GM19455 (cell line): ENCODE data around the gene CYTH1.

ENCODE experiments used
- ATAC-seq: cut with Tn5 transposase; IDR thresholded peaks from one replicate; pipeline ENCODE4 v1.9.1; 2021; ENCODE audit not compliant: unreplicated experiment

The CYTH1 gene, protein sequence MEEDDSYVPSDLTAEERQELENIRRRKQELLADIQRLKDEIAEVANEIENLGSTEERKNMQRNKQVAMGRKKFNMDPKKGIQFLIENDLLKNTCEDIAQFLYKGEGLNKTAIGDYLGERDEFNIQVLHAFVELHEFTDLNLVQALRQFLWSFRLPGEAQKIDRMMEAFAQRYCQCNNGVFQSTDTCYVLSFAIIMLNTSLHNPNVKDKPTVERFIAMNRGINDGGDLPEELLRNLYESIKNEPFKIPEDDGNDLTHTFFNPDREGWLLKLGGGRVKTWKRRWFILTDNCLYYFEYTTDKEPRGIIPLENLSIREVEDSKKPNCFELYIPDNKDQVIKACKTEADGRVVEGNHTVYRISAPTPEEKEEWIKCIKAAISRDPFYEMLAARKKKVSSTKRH

DNA sequence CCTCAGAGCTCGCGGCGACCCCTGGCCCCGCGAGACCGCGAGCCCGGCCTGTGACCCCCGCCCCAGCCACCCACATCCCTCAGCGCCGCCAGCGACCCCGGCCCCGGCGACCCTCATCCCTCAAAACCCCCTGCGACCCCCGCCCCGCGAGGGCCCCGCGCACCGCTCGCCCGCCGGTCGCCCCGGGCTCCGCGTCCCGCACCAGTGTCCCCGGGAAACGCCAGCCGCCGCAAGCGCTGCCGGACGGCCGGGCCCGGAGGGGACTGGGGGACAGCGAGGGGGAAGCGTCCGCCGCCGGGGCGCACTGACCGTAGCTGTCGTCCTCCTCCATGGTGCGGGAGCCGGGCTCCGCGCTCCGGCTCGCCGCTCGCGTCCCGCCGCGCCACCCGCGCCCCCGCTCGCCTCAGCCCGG, at the start of gene CYTH1:
Gene CYTH1, minus strand, starts transcription at position 381 of the 412 bp plus-strand sequence. Its CDS starts 50 bp downstream, at position 331.
- no peak for ATAC-seq

DNA sequence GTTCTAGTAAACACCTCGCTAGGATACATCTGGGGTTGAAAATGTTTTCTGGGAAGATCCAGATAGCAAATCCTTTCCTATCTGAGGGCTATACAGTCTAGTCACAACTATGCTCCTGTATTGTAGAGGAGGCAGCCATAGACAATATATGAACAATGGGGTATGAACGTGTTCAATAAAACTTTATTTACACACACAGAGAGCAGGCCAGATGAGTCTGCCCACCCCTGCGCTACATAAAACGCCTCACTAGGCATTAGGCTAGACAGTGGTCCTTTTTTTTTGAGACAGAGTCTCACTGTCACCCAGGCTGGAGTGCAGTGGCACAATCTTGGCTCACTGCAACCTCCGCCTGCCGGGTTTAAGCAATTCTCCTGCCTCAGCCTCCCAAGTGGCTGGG, 47.4 kb upstream of the CYTH1 start:
- ATAC-seq = no peak

DNA sequence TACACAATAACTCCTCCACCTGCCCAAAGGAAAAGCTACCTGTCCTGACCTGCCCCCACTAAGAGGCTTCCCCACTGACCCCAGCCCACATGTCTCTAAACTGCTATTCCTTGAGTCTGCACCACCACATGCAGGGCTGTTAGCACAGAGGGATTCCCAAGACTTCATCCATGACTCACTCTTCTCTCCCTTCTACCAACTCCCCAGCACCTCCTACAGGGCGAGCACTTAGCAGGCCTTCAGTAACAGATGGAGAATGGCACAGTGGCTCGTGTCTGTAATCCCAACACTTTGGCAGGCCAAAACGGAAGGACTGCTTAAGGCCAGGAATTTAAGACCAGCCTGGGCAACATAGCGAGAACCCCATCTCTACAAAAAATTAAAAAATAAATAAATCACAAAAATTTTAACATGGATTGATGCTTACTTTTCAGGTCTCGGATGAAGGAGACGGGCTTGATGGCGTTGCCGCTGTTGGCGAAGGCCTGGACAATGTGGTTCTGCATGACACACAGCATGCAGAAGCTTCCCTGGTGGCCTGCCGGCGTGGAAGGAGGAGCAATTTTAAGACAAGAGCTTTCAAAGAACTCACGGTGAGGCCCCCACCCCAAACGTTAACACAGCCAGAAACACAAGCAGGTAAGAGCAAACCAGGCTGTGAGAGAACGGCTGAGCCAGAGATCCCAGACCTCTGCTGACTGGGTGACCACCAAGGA, 46.6 kb upstream of the CYTH1 start:
- no peak for ATAC-seq

DNA sequence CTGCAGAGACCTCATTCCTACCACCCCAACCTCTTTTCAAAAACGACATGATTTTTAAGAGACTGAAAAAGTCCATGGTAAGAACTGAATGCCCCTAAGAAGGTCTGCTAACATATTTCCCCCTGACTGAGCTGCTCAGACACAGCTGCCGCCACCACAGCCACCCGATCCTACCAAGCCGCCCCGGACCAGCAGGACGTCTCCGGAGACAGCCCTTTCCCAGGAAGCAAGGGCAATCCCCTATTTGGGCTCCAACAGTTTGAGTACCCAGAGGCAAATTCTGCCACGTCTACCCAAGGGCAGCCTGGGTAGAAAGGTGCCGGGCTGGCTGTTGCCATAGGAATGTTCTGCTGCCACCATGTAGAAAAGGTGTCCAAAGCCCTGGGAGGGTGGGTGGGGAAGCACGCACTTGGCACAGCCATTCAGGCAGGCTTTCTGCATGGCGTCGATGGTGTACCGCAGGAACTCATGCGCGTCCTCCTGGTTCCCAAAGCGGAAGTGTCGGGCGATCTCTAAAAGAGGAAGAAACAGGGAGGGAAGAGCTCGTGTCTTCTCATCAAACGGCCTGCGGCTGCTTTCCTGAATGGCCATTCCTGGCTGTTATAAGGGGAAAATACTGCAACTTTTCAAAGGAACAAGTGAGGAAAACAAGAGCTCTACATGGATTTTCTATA, 44.9 kb upstream of the CYTH1 start:
- no peak for ATAC-seq

DNA sequence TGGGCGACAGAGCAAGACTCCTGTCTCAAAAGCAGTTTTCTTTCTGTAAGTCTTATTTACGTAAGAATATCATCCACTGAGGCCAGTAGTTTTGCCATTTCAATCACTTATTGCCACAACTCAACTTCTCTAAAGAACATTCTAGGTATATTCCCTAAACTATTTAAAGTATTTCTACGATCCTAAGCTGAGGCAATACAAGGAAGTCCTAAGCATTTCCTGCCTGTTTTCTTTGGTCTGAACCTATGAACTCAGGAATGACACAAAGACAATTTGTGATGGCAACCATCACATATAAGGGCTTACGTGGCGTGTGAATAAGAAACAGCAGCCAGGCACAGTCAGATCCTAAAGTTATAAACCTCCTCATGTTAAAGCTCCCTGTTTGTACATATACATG, 44.3 kb upstream of the CYTH1 start:
- no peak for ATAC-seq

DNA sequence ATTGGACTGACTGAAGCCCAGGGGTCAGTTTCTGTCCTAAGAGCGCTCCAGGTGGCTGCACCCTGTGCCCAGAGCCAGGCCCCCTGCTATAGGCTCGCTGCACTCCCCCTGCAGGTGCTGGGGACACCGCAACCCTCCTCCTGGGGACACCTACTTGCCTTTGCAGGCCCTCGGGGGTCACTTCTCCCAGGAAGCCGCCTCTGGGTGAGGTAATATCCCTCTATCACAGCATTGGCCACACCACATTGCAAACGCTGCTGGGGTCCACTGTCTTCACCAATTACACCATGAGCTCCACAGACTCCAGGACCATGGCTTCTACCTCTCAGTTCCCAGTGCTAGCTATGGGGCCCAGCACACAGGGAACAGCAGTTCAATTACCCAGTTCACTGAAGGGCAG, 43.6 kb upstream of the CYTH1 start:
- ATAC-seq = no peak

DNA sequence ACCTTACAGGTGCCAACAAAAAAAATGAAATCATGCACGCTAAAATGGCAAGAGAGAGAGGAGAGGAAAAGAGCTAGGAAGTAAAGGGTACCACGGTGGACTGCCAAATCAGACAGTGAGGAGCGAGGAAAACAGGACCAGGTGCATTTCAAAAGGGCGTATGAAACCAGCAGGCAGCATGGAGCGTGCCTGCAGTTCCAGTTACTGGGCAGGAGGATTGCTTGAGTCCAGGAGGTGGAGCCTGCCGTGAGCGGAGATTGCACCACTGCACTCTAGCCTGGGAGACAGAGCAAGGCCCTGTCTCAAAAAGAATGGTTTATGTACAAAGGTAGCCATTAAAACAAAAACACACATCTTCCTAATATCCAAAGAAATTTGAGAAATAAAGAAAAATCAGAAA, 42.2 kb upstream of the CYTH1 start:
- ATAC-seq = no peak

DNA sequence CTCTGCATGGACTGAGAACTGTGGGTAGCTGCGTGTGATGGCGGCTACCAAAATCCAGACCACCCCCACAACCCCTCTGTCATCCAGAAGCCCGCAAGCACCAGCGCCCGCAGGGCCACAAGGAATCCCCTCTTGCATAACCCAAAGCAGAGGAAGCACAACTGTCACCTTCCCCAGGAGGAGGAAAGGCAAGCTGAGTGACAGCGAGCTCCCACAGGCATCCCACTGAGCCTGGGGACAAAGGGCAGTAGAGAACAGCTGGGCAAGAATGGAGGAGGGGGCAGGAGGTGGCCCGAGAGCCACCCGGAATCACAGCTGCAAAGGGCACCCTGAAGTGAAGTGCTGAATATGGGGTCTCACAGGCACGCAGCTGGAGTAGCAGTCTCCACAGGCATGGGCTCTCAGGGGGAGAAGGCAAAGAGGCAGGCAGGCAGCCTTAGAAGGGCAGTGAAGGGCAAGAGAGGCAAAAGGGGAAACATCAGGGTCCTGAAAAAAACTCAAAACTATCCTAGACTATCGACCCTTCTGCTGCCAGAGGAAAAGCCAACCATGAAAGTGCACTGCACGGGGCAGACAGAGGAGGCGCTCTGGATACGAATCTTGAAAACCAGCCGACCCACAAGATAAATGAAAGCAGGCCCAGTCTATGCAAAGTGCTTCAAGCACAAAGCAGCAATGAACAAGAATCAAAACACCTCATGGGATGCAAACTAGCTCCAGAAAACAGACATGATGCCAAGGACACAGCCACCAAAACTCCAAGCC, 41.4 kb upstream of the CYTH1 start:
- ATAC-seq = no peak

DNA sequence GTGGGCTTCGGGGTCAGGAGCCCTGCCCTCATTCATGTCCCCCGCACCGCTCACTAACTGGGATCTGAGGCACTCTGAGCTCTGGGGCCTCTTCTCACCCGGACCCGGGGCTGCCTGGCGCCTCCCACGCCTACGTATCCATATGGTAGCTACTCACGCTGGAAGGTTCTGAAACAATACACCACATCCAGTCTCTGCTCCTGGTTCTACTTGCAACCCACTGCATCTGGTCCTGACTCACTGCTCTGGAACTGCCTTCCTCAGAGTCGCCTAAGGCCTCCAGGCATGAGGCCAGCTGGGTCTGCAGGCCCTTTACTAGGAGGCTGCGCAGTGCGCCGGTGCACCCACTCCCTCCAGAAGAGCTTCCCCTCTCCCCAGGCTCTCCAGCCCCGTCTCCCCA, 40.5 kb upstream of the CYTH1 start:
- ATAC-seq = no peak

DNA sequence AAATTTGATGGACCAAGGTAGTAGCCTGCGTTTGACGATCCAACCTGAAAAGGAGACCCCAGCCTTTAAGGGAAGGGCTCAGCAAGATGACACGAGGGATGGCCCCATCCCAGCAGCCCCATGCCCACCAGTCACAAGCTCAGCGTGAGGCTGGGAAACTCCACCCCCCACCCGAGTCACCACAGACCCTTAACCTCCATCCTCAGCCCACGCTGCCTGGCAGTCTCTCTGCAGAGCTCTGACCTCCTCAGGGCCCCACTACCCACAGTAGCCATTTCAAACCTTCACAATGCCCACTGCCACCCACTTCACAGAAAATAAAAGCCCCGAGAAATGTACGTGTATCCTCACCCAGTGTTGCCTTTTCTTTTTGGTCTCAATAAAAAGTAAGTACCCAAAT, 39.9 kb upstream of the CYTH1 start:
- ATAC-seq = no peak

DNA sequence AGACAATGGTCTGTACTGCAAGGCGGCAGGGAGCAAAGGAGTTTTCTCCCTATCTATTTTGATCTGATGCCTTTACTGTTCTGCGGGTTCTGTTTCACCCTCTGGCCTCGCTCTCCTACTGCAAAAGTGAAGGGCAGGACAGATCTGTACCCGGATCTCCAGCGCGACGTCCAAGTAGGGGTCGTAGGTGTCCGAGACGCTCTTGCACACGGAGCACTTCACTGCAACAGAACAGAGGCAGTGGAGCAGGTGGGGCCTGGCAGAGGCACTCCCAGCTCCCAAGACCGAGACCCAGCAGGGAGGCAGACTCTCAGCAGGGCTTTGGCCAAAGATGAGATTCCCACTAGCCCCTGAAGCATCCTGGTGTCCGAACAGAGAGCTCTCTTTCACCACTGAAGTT, 38.8 kb upstream of the CYTH1 start:
- ATAC-seq = no peak

DNA sequence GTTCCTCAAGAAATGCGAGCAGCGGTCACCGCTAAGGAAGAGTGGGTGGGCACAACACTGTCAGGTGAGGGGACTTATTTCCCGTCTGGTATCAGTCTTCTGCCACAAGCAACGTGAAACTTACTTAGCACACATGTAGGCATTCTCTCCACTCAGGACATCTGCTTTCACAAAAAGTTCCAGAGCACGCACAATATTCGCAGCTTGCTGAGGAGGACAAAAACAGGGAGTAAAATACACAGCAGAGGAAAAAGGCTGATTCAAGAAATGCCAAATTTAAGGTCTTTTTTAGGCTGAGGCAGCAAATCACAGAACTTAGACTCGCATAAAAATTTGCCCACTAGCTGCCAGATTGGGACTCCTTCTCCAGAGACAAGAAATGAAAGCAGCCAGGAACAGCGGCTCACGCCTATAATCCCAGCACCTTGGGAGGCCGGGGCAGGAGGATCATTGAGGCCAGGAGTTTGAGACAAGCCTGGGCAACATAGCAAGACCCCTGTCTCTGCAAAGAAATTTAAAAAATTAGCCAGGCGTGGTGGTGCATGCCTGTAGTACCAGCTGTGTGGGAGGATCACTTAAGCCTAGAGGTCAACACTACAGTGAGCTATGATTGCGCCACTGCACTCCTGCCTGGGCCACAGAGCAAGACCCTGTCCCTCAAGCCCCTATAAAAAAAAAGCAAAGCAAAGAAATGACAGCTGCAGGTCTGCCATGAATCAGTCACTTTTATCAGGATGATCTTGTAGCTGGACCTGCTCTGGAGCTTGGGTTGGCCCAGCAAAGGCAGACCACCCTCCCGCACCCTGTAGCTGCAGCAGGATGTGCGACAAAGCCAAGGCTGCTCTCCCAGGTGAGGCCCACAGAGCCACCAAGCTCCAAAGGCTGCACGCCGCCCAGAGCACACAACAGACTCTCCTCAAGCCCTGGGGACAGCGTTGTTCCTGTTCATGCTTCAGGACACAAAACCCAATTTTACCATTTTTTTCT, 38.0 kb upstream of the CYTH1 start:
- ATAC-seq = no peak

DNA sequence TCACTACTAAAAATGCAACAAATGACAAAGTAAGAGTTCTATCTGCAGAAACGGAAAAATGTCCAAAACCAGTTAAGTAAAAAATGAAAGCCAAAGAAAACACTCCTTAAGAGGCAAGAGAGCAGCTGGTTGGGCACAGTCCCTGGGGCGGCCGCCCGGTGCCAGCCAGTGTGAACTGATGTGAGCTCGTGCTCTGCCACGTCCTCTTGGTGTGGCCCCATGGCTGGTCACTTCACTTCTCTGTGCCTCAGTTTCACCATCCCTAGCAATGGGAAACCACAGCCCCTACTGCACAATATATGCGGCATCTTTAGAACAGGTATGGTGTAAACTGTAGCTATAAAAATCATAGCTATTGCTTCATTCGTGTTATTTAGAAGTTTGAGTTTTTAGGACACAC, 37.3 kb upstream of the CYTH1 start:
- ATAC-seq = no peak

DNA sequence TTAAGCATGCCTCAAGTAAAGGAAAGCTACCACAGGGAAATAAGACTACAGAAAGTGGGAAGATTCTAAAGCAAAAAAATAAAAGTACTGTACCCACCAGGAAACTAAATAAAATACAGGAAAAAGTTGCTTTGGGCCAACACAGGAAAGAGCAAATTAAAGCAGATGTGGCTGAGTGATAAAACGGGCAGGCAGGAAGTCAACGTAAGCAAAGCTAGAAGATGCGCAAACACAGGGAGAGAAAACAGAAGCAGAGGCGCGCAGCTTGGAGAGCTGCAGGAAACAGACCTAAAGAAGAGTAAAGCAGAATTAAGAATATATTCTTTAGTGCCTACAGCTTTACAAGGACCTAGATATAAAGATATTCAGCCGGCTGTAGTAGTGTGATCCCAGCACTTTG, 36.9 kb upstream of the CYTH1 start:
- no peak for ATAC-seq

DNA sequence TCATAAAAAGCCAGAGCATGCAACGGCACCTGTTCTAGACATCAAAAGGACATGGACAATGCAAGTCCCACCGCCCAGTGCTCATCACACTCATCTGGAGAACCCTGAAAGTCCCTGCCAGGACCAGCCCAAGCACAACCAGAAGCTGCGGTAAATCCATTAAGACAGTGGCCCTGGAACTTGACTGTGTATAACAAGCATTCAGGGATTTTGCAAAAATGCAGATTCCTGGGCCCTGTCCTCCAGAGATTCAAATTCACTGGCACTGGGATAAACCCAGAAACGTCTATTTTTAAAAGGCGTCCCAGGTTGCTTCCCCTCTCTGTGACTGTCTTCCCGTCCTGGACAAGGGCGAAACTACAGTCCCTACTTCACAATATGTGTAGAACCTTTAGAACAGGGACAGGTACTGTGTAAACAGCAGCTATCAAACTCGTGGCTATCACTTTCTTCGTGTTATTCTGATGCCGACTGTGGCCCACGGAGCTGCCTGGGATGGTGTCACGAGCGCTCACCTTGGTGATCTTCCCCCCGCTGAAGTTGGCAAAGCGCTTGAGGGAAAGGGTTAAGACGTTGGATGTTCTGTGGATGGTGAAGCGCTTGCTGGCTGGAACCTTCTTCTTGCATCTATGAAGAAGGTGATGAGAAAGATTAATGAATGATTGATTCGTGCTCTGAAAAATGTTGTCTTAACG, 36.2 kb upstream of the CYTH1 start:
- ATAC-seq = no peak

DNA sequence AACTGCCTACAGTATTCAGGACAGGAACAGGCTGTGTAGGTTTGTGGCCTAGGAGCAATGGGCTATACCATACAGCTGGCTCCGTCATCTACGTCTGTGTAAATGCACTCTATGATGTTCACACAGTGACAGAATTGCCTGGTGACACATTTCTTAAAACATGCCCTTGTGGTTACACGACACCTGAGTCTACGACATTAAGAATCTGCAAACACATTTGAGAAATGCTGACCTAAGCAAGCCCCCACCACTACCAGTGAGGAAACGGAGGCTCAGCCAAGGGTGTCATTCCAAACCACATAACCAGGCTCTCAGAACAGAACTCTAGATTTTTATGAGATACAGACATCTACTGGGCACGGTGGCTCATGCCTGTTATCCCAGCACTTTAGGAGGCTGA, 35.0 kb upstream of the CYTH1 start:
- ATAC-seq = no peak

DNA sequence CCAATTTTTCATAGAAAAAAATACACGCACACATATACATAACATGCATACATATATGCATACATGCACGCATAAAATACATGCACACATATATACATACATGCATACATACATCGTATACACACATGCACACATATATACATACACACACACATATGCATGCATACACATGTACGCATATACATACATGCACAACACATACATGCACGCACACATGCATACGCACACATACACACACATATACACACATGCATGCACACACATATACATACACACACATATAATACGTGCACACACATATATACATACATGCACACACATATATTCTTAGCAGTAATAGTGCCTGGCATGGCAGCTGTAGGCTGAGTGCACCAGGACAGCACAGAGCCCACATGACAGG, 33.6 kb upstream of the CYTH1 start:
- ATAC-seq = no peak

DNA sequence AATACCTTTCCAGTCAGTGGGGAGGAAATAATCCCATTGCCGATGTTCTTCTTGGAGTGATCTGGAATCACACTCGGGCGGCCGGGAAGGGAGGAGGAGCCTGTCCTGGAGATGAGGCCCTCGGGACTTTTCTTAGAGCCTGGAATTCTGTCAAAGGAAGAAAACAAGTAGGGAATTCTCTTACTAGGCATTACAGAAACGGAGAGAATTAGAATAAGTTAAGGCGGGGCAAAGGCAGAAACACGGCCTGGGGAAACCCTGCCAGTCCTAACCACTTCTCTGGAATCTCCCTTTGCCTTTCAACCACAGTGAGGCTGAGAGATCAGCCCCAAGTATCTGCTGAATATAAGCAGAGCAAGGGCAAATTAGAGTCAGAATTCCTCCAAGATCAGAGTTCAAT, 30.8 kb upstream of the CYTH1 start:
- ATAC-seq = no peak

DNA sequence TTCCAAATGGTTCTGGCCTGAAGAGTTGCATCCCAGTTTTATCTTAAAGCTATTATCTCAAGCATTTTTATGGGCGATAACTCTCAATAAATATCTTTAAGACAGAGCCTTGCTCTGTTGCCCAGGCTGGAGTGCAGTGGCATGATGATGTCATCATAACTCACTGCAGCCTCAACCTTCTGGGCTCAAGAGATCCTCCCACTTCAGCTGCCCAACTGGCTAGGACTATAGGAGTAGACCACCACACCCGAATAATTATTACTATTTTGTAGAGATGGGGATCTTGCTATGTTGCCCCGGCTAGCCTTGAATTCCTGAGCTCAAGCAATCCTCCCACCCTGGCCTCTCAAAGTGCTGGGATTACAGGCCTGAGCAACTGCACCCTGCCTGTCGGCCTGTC, 26.1 kb upstream of the CYTH1 start:
- no peak for ATAC-seq

DNA sequence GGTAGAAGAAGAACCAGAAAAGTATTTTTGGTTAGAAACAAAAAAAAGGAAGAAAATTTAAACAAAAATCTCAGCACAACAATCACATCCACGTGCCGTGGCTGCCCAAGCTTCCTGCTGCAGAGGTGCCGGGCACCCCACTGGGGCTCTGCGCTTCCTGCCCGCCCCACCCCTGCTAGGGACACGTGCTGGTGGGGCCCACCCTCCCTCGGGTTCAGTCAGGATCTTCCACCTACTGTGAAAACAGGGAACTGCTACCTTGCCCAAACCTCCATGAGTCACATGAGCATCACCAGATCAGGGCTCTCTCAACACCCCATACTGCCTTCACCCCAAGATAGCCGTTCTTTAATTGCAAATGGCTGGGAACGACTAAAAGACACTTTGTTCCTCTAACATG, 24.4 kb upstream of the CYTH1 start:
- no peak for ATAC-seq
